ENCODE results near the gene NEB.

NEB gene

GRCh38 chr2:151766437-151767153 is 32.3 kb upstream of the NEB start:
- Histone ChIP-seq H3K9me3 (ENCODE audit: control extremely low read depth in 1 of 5, control insufficient read depth in 4 of 5, insufficient read depth in 2 of 5, low read depth in 1 of 5, low read length in 4 of 5) (no peaks in the 10 kb centered on the region), H3K36me3 (ENCODE audit: control insufficient read depth in 4 of 4, insufficient read depth in 4 of 4, low read length in 3 of 4) (no peaks in the 10 kb centered on the region), H3K4me3 (ENCODE audit: control insufficient read depth in 1 of 7, extremely low read depth in 1 of 7, insufficient read depth in 4 of 7, low read depth in 2 of 7, low read length in 6 of 7) (no peak overlapping the region), H3K27me3 (replicated peaks in 2 of 5; ENCODE audit: control insufficient read depth in 4 of 5, insufficient read depth in 5 of 5, low read length in 4 of 5) (no peaks in the 10 kb centered on the region), H3K27ac (ENCODE audit: insufficient read depth in 1 of 2, low read depth in 1 of 2, low read length in 2 of 2, poor library complexity in 1 of 2, severe bottlenecking in 2 of 2) (peak overlapping the region in 1 of 2 experiments; percentile 62), H3K4me1 (ENCODE audit: control extremely low read depth in 1 of 4, control insufficient read depth in 4 of 4, insufficient read depth in 4 of 4, low read length in 3 of 4) (peaks cover 0 to 22% (median 4%) of the 10 kb centered on the region in 4 experiments)
- ChIA-PET POLR2A (no interaction called here), CTCF (no interaction called here)
- WGBS (ENCODE audit: insufficient coverage), result 88% methylated on average over 3 of the region's 4 CpGs
- peak in 1 of 3 donors; percentile 6 for DNase-seq

- DNase-seq, result no peak
- Histone ChIP-seq H3K36me3 (ENCODE audit: control insufficient read depth in 4 of 4, insufficient read depth in 4 of 4, low read length in 3 of 4) (no peaks in the 10 kb centered on the region), H3K27me3 (replicated peaks in 2 of 5; ENCODE audit: control insufficient read depth in 4 of 5, insufficient read depth in 5 of 5, low read length in 4 of 5) (no peaks in the 10 kb centered on the region), H3K9me3 (ENCODE audit: control extremely low read depth in 1 of 5, control insufficient read depth in 4 of 5, insufficient read depth in 2 of 5, low read depth in 1 of 5, low read length in 4 of 5) (no peaks in the 10 kb centered on the region), H3K4me1 (ENCODE audit: control extremely low read depth in 1 of 4, control insufficient read depth in 4 of 4, insufficient read depth in 4 of 4, low read length in 3 of 4) (peaks cover 0 to 22% (median 4%) of the 10 kb centered on the region in 4 experiments), H3K27ac (ENCODE audit: insufficient read depth in 1 of 2, low read depth in 1 of 2, low read length in 2 of 2, poor library complexity in 1 of 2, severe bottlenecking in 2 of 2) (peak overlapping the region in 1 of 2 experiments; percentile 62), H3K4me3 (ENCODE audit: control insufficient read depth in 1 of 7, extremely low read depth in 1 of 7, insufficient read depth in 4 of 7, low read depth in 2 of 7, low read length in 6 of 7) (no peak overlapping the region)
- WGBS (ENCODE audit: insufficient coverage), result 91% methylated on average over 8 of the region's 10 CpGs
- POLR2A ChIA-PET, result no interaction called here
- CTCF ChIA-PET, result no interaction called here
Measured at GRCh38 chr2:151765760-151766410, 31.6 kb upstream of the NEB start.

GRCh38 chr2:151762694-151763093 is 28.4 kb upstream of the NEB start:
- 30% methylated on average over 2 of the region's 3 CpGs for WGBS (ENCODE audit: insufficient coverage)
- Histone ChIP-seq H3K36me3 (ENCODE audit: control insufficient read depth in 4 of 4, insufficient read depth in 4 of 4, low read length in 3 of 4) (no peaks in the 10 kb centered on the region), H3K4me1 (ENCODE audit: control extremely low read depth in 1 of 4, control insufficient read depth in 4 of 4, insufficient read depth in 4 of 4, low read length in 3 of 4) (peaks cover 0 to 22% (median 4%) of the 10 kb centered on the region in 4 experiments), H3K27ac (ENCODE audit: insufficient read depth in 1 of 2, low read depth in 1 of 2, low read length in 2 of 2, poor library complexity in 1 of 2, severe bottlenecking in 2 of 2) (no peak overlapping the region), H3K27me3 (replicated peaks in 2 of 5; ENCODE audit: control insufficient read depth in 4 of 5, insufficient read depth in 5 of 5, low read length in 4 of 5) (no peaks in the 10 kb centered on the region), H3K9me3 (ENCODE audit: control extremely low read depth in 1 of 5, control insufficient read depth in 4 of 5, insufficient read depth in 2 of 5, low read depth in 1 of 5, low read length in 4 of 5) (no peaks in the 10 kb centered on the region), H3K4me3 (ENCODE audit: control insufficient read depth in 1 of 7, extremely low read depth in 1 of 7, insufficient read depth in 4 of 7, low read depth in 2 of 7, low read length in 6 of 7) (no peak overlapping the region)
- CTCF ChIA-PET, result no interaction called here
- POLR2A ChIA-PET, result no interaction called here
- DNase-seq, result no peak

- Histone ChIP-seq H3K36me3 (ENCODE audit: control insufficient read depth in 4 of 4, insufficient read depth in 4 of 4, low read length in 3 of 4) (no peaks in the 10 kb centered on the region), H3K27me3 (replicated peaks in 2 of 5; ENCODE audit: control insufficient read depth in 4 of 5, insufficient read depth in 5 of 5, low read length in 4 of 5) (no peaks in the 10 kb centered on the region), H3K4me1 (ENCODE audit: control extremely low read depth in 1 of 4, control insufficient read depth in 4 of 4, insufficient read depth in 4 of 4, low read length in 3 of 4) (peaks cover 0 to 13% (median 4%) of the 10 kb centered on the region in 4 experiments), H3K9me3 (ENCODE audit: control extremely low read depth in 1 of 5, control insufficient read depth in 4 of 5, insufficient read depth in 2 of 5, low read depth in 1 of 5, low read length in 4 of 5) (no peaks in the 10 kb centered on the region), H3K27ac (ENCODE audit: insufficient read depth in 1 of 2, low read depth in 1 of 2, low read length in 2 of 2, poor library complexity in 1 of 2, severe bottlenecking in 2 of 2) (no peak overlapping the region), H3K4me3 (ENCODE audit: control insufficient read depth in 1 of 7, extremely low read depth in 1 of 7, insufficient read depth in 4 of 7, low read depth in 2 of 7, low read length in 6 of 7) (no peak overlapping the region)
- POLR2A ChIA-PET, result no interaction called here
- CTCF ChIA-PET, result no interaction called here
- no peak for DNase-seq
Measured at GRCh38 chr2:151761687-151762086, 27.4 kb upstream of the NEB start.

- H3K9me3 ChIP-seq (ENCODE audit: control extremely low read depth in 1 of 5, control insufficient read depth in 4 of 5, insufficient read depth in 2 of 5, low read depth in 1 of 5, low read length in 4 of 5), result no peaks in the 10 kb centered on the region
- 100% methylated on average over 3 of the region's 3 CpGs for WGBS (ENCODE audit: insufficient coverage)
- H3K27ac ChIP-seq (ENCODE audit: insufficient read depth in 1 of 2, low read depth in 1 of 2, low read length in 2 of 2, poor library complexity in 1 of 2, severe bottlenecking in 2 of 2), result no peak overlapping the region
- ChIA-PET CTCF (no interaction called here), POLR2A (no interaction called here)
- no peak overlapping the region for H3K4me3 ChIP-seq (ENCODE audit: control insufficient read depth in 1 of 7, extremely low read depth in 1 of 7, insufficient read depth in 4 of 7, low read depth in 2 of 7, low read length in 6 of 7)
- no peak for DNase-seq
- peaks cover 0 to 10% (median 2%) of the 10 kb centered on the region in 4 experiments for H3K4me1 ChIP-seq (ENCODE audit: control extremely low read depth in 1 of 4, control insufficient read depth in 4 of 4, insufficient read depth in 4 of 4, low read length in 3 of 4)
- no peaks in the 10 kb centered on the region for H3K27me3 ChIP-seq (replicated peaks in 2 of 5; ENCODE audit: control insufficient read depth in 4 of 5, insufficient read depth in 5 of 5, low read length in 4 of 5)
- H3K36me3 ChIP-seq (ENCODE audit: control insufficient read depth in 4 of 4, insufficient read depth in 4 of 4, low read length in 3 of 4), result no peaks in the 10 kb centered on the region
Measured at GRCh38 chr2:151761193-151761592, 26.9 kb upstream of the NEB start.

- POLR2A ChIA-PET, result interaction anchor here (0.7 kb wide), 1 partner anchor 194 kb away, joined by 5 read pairs; no protein-coding TSS in a partner anchor
- no peaks in the 10 kb centered on the region for H3K9me3 ChIP-seq (ENCODE audit: control extremely low read depth in 1 of 5, control insufficient read depth in 4 of 5, insufficient read depth in 2 of 5, low read depth in 1 of 5, low read length in 4 of 5)
- 97% methylated on average over 11 of the region's 11 CpGs for WGBS (ENCODE audit: insufficient coverage)
- CTCF ChIA-PET, result no interaction called here
- H3K4me3 ChIP-seq (ENCODE audit: control insufficient read depth in 1 of 7, extremely low read depth in 1 of 7, insufficient read depth in 4 of 7, low read depth in 2 of 7, low read length in 6 of 7), result no peak overlapping the region
- H3K27me3 ChIP-seq (replicated peaks in 2 of 5; ENCODE audit: control insufficient read depth in 4 of 5, insufficient read depth in 5 of 5, low read length in 4 of 5), result no peaks in the 10 kb centered on the region
- DNase-seq, result no peak
- H3K27ac ChIP-seq (ENCODE audit: insufficient read depth in 1 of 2, low read depth in 1 of 2, low read length in 2 of 2, poor library complexity in 1 of 2, severe bottlenecking in 2 of 2), result no peak overlapping the region
- no peaks in the 10 kb centered on the region for H3K36me3 ChIP-seq (ENCODE audit: control insufficient read depth in 4 of 4, insufficient read depth in 4 of 4, low read length in 3 of 4)
- peaks cover 0 to 5% (median 0%) of the 10 kb centered on the region in 4 experiments for H3K4me1 ChIP-seq (ENCODE audit: control extremely low read depth in 1 of 4, control insufficient read depth in 4 of 4, insufficient read depth in 4 of 4, low read length in 3 of 4)
Measured at GRCh38 chr2:151760139-151760650, 25.9 kb upstream of the NEB start.

- H3K27me3 ChIP-seq (replicated peaks in 2 of 5; ENCODE audit: control insufficient read depth in 4 of 5, insufficient read depth in 5 of 5, low read length in 4 of 5), result no peaks in the 10 kb centered on the region
- no peaks in the 10 kb centered on the region for H3K36me3 ChIP-seq (ENCODE audit: control insufficient read depth in 4 of 4, insufficient read depth in 4 of 4, low read length in 3 of 4)
- no peak for DNase-seq
- no peak overlapping the region for H3K27ac ChIP-seq (ENCODE audit: insufficient read depth in 1 of 2, low read depth in 1 of 2, low read length in 2 of 2, poor library complexity in 1 of 2, severe bottlenecking in 2 of 2)
- WGBS (ENCODE audit: insufficient coverage), result 100% methylated on average over 1 of the region's 3 CpGs
- peaks cover 0 to 3% (median 0%) of the 10 kb centered on the region in 4 experiments for H3K4me1 ChIP-seq (ENCODE audit: control extremely low read depth in 1 of 4, control insufficient read depth in 4 of 4, insufficient read depth in 4 of 4, low read length in 3 of 4)
- POLR2A ChIA-PET, result no interaction called here
- no peak overlapping the region for H3K4me3 ChIP-seq (ENCODE audit: control insufficient read depth in 1 of 7, extremely low read depth in 1 of 7, insufficient read depth in 4 of 7, low read depth in 2 of 7, low read length in 6 of 7)
- CTCF ChIA-PET, result no interaction called here
- H3K9me3 ChIP-seq (ENCODE audit: control extremely low read depth in 1 of 5, control insufficient read depth in 4 of 5, insufficient read depth in 2 of 5, low read depth in 1 of 5, low read length in 4 of 5), result no peaks in the 10 kb centered on the region
Measured at GRCh38 chr2:151758744-151759143, 24.5 kb upstream of the NEB start.
